Activated naive CD4-positive, alpha-beta T cell treated with Interleukin-2 at 50 U/mL for 16 hours (primary cell): ENCODE data around the gene MAPK7.

ENCODE experiments used
- DNase-seq: peaks from one replicate; pipeline ENCODE4 v3.0.0-alpha.2; 2020

Gene MAPK7

GRCh38 chr17:19381741-19382444, 3.6 kb downstream of the MAPK7 start:
- no peak for DNase-seq

- no peak for DNase-seq
Observed at GRCh38 chr17:19382531-19383444, 4.5 kb downstream of the MAPK7 start.

GRCh38 chr17:19383681-19384470, 5.6 kb downstream of the MAPK7 start:
- no peak for DNase-seq

GRCh38 chr17:19384723-19385391, 6.6 kb downstream of the MAPK7 start:
- no peak for DNase-seq

- DNase-seq: no peak
Observed at GRCh38 chr17:19385521-19385983, 7.3 kb downstream of the MAPK7 start.

- no peak for DNase-seq
Observed at GRCh38 chr17:19386051-19386929, 8.0 kb downstream of the MAPK7 start.

- DNase-seq: no peak
Observed at GRCh38 chr17:19386974-19387920, 8.9 kb downstream of the MAPK7 start, which contains the start of gene MFAP4. Gene MFAP4, minus strand, starts transcription at chr17:19387190. Its CDS starts 35 bp downstream, at chr17:19387155.

- no peak for DNase-seq
Observed at GRCh38 chr17:19387921-19388521, 9.7 kb downstream of the MAPK7 start.

GRCh38 chr17:19388791-19389785, 10.8 kb downstream of the MAPK7 start:
- no peak for DNase-seq

GRCh38 chr17:19390951-19391350, 12.7 kb downstream of the MAPK7 start:
- no peak for DNase-seq

GRCh38 chr17:19391432-19391831, 13.1 kb downstream of the MAPK7 start:
- no peak for DNase-seq

GRCh38 chr17:19392303-19392702, 14.0 kb downstream of the MAPK7 start:
- no peak for DNase-seq

GRCh38 chr17:19397556-19398041, 19.3 kb downstream of the MAPK7 start:
- no peak for DNase-seq

- no peak for DNase-seq
Observed at GRCh38 chr17:19398301-19399181, 20.2 kb downstream of the MAPK7 start.

- DNase-seq: no peak
Observed at GRCh38 chr17:19399750-19400450, 21.6 kb downstream of the MAPK7 start.

GRCh38 chr17:19401321-19402010, 23.2 kb downstream of the MAPK7 start:
- DNase-seq: no peak
